ENCODE data around the gene ANTXR1. TPM values are rescaled to one million over a fixed set of nuclear protein-coding genes. Genes with fewer than 3 reads are reported as not detected.

ANTXR1 gene
- total and polyA plus RNA-seq, 9 of the 15 experiments (the other 6 are each of a cell fraction or from before 2014, with no cell fraction given), result 0.07 to 1.00 (median 0.54) TPM

- Histone ChIP-seq H3K4me1 (replicated peaks in 1 of 2; ENCODE audit: control insufficient read depth in 2 of 2, insufficient read depth in 2 of 2, low read length in 2 of 2) (no peaks in the 10 kb centered on the region), H3K9me3 (replicated peaks; ENCODE audit: control insufficient read depth, insufficient read depth, low read depth, low read length) (no peaks in the 10 kb centered on the region), H3K27me3 (ENCODE audit: control insufficient read depth in 2 of 2, insufficient read depth in 2 of 2, low read length in 2 of 2) (peaks cover 2 to 29% of the 10 kb centered on the region in 2 experiments; a peak in 3 of 5 replicates), H3K27ac (ENCODE audit: extremely low read depth, low read depth, low read length) (no peak overlapping the region), H3K4me3 (no peak overlapping the region), H3K4me2 (ENCODE audit: insufficient read depth, low read length) (no peak overlapping the region), H3K79me2 (ENCODE audit: control insufficient read depth, insufficient read depth, low read length) (no peaks in the 10 kb centered on the region), H2AFZ (ENCODE audit: low read depth, low read length) (no peak overlapping the region), H3K9me1 (ENCODE audit: control insufficient read depth, insufficient read depth, low read length) (no peaks in the 10 kb centered on the region), H3K9ac (ENCODE audit: insufficient read depth in 1 of 2, low read depth in 2 of 2, low read length in 2 of 2) (no peak overlapping the region), H4K20me1 (replicated peaks; ENCODE audit: control insufficient read depth, insufficient read depth, low read length) (no peaks in the 10 kb centered on the region), H3K36me3 (ENCODE audit: control insufficient read depth, insufficient read depth, low read length) (no peaks in the 10 kb centered on the region)
- under 1% methylated on average over 7 of the region's 7 CpGs for WGBS (ENCODE audit: insufficient coverage, low coverage, missing lambda C conversion rate)
- BruUV-seq (replicated peaks), result no TSS peak
- intact Hi-C loops (cut with micrococcal nuclease), result no loop called here
- TF ChIP-seq FOSL1 (tag; conservative IDR thresholded peaks at IDR 0.05) (no peak), NR4A1 (CRISPR knock-in tag; IDR thresholded peaks at IDR 0.05) (no peak), NR4A1 (tag; IDR thresholded peaks at IDR 0.05) (no peak), ETV5 (CRISPR knock-in tag; IDR thresholded peaks at IDR 0.05; ENCODE audit: low read depth) (no peak), BRD9 (IDR thresholded peaks at IDR 0.05; ENCODE audit: low read depth, partially characterized antibody) (no peak), HES1 (IDR thresholded peaks at IDR 0.05; ENCODE audit: low read depth) (no peak), ZNF184 (CRISPR knock-in tag; IDR thresholded peaks at IDR 0.05) (no peak), CBFA2T2 (conservative IDR thresholded peaks at IDR 0.05) (no peak), ZNF696 (CRISPR knock-in tag; conservative IDR thresholded peaks at IDR 0.05) (no peak), ASH1L (IDR thresholded peaks at IDR 0.05; ENCODE audit: borderline replicate concordance, low read depth, partially characterized antibody) (no peak), CREB1 (IDR thresholded peaks at IDR 0.05) (no peak), CREB1 (CRISPR knock-in tag; IDR thresholded peaks at IDR 0.05) (no peak), BACH1 (tag; IDR thresholded peaks at IDR 0.05) (no peak), MCM3 (IDR thresholded peaks at IDR 0.05) (no peak), CEBPB (tag; IDR thresholded peaks at IDR 0.05) (no peak)
- DNase-seq (ENCODE audit: extremely low read depth in 1 of 4, low spot score in 3 of 4) (no peak), ATAC-seq (no peak), FAIRE-seq (no peak)
- in situ Hi-C loops (cut with MboI), result no loop called here
- ChIA-PET POLR2A (interaction anchor here (0.6 kb wide), 1 partner anchor 11 kb away, joined by 3 read pairs; no protein-coding TSS in a partner anchor), CTCF (ENCODE audit: low intra/inter-chr PET ratio) (no interaction called here)
These were observed 228.1 kb downstream of the ANTXR1 start for GRCh38 chr2:69241093-69241492.
